NCI-H2227 (cell line): ENCODE results near the gene SPPL2B.
"Not testable (repeated sequence)": the region's sequence is repeated elsewhere in the genome, so short reads cannot be mapped to it uniquely, and the experiment has no call there.

Experiments used
- DNase-seq: peaks from one replicate; lab custom pipeline; 2025; ENCODE audit not compliant: unreplicated experiment; lab: John Stamatoyannopoulos, UW

SPPL2B gene

DNA sequence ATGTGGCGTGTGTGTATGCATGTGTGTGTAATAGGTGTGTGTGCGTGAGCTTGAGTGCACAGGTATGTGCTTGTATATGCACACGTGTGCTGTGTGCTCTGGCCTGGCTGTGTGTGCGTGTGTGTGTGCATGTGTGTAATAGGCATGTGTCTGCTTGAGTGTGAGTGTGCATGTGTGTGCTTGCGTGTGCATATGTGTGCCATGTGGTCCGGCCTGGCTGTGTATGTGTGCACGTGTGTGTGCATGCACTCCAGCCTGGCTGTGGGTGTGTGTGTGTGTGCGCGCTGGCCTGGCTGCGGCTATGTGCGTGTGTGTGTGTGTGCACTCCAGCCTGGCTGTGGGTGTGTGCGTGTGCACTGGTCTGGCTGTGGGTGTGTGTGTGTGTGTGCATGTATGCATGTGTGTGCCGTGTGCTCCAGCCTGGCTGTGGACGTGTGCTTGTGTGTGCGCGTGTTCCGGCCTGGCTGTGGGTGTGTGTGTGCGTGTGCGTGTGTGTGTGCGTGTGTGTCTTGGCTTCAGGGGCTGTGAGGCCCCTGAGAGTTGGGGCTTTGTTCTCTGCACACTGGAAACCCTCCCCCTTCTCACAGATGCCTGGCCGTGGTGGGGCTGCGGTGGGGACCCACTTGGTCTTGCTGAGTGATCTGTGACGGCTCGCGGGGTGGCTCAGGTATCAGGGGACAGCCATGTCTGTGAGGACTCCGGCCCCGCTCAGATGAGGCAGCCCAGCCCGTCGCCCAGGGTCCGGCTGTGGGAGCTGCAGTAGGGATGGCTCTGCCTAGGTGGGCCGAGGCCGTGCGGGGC is 8.2 kb downstream of the SPPL2B start:
- DNase-seq = no peak

DNA sequence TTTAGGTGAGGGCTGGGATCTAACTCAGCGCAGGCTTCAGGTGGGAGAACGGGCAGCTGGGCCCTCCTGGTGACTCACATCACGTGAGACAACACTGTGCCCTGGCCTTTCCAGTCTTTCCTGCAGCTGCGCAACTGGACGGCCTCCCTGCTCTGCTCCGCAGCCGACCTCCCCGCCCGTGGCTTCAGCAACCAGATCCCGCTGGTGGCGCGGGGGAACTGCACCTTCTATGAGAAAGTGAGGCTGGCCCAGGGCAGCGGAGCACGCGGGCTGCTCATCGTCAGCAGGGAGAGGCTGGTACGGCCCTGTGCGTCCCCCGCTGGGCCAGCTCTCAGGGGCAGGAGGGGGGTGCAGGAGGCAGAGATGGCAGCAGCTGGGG is 8.8 kb downstream of the SPPL2B start:
- DNase-seq = no peak

DNA sequence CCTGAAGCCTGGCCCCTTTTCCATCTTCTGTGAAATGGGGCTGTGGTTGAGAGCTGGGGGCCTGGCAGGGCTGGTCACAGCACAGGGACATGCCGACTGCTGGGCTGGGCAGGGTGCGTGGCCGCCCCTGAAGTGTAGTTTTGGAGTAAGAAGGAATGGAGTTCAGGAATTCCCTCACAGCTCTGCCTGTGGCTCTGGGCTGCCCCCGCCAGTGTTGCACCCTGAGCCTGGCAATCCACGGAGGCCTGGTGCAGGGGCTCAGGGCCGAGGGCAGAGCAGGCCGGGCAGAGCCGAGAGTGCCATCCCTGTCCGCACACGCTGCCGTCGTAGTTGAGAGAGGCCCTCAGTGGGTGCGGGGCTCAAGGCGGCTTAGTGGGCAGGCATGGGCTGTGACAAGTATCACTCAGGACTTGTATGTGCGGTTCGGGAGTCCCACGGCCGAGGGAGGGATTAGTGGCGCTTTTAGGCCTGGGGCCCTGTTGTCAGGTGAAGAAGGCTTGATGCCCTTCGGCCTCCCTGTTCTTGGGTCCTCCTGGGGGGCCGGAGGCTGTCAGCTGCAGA is 9.7 kb downstream of the SPPL2B start:
- no peak for DNase-seq

DNA sequence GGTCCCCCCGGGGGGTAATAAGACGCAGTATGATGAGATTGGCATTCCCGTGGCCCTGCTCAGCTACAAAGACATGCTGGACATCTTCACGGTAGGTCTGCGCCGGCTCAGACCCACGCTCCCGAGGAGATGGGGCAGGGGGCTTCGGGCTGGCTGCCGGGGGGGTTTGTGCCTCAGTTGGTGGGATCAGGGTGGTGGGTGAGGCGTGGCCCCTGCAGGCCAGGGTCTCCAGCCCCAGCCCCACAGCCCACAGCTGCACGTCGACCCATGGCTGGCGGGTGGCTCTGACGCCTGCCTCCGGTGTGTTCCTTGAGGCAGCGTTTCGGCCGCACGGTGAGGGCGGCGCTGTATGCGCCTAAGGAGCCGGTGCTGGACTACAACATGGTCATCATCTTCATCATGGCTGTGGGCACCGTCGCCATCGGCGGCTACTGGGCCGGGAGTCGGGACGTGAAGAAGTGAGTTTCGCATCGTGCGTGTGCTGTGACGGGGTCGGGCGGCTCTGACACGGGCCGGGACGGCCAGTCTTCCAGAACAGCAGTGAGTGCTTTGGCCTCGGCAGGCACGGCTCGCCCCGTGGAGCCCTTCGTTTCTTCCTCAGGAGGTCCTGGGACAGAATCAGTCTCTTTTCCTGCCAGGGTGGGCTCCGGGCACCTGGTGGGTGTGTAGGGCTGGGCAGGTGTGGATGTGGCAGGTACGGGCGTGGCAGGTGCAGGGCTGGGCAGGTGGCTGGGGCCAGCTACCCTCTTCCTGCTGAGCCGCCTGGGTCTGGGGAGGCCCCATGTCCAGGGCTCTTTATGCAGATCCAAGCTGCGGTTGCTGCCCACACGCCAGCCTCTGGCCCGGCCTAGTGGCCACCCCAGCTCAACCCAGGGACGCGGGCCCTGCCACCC is 10.5 kb downstream of the SPPL2B start:
- DNase-seq = no peak

DNA sequence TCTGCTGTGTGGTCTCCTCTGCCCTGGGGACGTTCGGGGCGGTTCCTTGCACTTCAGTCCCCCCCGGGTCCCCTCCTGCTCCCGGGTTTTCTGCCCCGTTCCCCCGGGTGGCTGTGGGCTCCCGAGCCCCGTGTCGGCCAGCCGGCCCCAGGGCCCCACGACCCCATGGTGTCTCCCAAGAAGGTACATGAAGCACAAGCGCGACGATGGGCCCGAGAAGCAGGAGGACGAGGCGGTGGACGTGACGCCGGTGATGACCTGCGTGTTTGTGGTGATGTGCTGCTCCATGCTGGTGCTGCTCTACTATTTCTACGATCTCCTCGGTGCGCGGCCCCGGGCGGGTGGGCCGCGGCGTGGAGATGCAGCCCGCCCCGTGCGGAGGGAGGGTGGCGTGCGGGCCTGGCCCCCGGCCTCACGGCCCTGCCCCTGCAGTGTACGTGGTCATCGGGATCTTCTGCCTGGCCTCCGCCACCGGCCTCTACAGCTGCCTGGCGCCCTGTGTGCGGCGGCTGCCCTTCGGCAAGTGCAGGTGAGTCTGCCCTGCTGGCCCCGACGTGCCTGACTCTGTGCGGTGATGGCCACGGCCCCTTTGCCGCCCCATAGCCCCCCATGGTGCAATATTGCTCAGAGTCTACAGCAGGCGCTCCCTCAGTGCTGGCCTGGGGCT is 11.3 kb downstream of the SPPL2B start:
- DNase-seq = no peak

DNA sequence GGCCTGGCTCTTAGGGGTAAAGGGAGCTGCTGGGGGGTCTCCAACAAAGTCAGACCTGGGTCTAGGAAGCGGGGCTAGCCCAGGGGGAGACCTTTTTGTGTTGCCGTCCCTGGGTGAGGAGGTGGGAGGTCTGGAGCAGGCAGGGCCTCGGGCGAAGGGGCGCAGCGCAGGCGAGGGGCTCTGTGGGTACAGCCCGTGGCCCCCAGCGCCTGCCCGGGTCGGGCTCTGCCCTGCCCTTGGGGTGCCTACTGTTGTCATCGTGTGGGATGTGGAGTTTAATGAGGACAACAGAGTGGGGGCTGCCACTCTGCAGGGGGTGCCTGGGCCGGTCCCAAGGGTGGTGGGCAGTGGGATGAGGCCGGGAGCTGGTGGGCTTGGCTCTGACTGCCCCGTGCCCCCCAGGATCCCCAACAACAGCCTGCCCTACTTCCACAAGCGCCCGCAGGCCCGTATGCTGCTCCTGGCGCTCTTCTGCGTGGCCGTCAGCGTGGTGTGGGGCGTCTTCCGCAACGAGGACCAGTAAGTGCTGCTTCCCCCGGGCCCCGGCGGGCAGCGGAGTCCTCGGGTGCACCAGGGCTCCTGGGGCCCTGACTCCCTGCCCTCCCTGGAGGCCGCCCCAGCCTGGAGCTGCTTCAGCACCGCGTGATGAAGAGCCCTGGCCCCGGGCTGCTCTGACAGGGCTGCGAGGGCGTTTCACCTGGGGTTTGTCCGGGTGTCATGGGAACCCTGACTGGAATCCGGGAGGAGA is 12.2 kb downstream of the SPPL2B start:
- DNase-seq = no peak

DNA sequence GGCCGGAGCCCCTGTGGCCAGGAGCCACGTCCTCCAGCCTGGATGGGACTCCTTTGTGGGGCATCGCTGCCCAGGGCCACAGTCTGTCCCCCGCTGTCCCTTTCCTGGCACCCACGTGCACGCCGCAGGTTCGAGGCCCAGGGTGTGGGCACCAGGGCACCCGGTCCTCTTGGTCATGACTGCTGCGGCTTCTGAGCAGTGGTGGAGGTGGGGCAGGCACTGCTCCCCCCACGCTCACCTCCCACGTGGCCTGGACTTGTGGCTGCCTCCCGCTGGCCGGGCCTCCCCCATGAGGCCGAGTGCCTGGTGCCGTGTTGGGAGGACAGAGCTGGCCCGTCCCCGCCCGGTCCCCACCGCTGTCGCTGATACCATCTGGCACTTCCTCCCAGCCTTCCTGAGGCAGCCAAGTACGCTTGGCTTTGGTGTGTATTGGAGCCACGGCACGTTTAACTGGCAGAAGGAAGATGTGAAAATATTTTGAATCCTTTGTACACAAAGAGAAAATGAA is 12.8 kb downstream of the SPPL2B start:
- no peak for DNase-seq

DNA sequence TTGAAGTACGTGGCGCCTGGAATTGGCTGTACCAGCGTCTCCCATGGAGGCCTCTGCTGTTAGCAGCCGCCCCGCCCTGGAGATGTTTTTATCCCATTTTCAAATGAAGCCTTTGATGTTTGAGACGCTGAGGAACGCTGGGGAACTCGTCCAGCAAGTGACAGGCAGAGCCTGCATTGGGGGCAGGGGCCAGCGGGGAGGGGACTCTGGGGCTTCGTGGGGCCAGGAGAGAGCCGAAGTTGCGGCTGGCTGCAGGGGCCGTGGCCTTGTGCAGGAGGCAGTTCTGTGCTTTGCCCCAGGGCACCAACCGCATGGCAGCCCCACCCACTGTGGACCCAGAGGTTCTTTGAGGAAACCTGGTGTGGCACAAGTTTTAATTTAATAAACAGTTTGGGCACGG is 13.5 kb downstream of the SPPL2B start:
- DNase-seq = no peak

DNA sequence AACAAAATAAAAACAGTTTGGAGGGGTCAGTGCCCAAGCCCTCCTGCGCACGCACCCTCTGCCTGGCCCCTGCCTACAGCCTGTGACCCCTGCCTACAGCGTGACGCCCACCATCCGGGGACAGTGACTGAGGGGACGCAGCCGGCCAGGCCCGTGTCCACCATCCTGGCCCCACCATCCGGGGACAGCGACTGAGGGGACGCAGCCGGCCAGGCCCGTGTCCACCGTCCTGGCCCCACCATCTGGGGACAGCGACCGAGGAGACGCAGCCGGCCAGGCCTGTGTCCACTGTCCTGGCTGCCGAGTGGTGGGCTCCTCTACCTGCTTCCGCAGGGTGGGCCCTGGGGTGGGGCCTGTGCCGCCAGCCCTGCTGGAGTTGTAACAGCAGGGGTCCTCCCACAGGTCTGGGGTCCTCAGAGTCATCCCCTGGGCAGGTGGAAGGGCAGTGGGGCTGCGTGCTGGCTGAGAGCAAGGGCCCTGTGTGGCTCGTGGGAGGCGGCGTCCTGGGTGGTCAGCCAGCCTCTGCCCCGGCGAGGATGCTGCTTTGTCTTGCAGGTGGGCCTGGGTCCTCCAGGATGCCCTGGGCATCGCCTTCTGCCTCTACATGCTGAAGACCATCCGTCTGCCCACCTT is 14.3 kb downstream of the SPPL2B start:
- no peak for DNase-seq

DNA sequence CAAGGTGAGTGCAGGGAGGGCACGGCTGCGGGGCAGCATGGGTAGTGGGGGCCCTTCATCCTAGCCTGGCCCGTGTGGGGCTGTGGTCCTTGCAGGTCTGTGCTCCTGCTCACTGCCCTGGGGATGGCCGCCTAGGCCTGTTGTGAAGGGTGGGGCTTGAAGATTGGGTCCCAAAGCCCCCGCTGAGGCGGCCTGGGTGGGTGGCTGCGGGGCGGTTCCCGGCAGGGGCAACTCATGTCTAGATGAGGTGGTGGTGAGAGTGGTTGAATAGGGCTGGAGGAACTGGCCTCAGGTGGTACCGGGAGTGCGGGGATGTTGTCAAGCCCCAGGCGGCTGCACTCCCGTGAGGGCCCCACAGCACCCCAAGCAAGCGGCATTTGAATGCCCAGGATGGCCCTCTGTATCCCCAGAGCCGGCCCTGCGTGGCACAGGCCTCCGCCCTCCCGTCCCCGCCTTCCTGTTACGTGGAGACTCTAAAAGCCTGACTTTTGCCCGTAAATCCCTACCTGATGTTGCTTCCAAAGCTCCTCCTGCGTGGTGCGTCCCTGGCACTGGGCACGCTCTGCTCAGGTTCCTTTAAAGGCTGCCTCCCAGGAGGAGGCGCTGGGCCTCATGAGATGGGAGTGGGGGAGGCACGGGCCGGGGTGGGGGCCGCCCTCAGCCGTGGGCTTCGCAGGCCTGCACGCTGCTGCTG is 15.0 kb downstream of the SPPL2B start:
- DNase-seq = no peak

DNA sequence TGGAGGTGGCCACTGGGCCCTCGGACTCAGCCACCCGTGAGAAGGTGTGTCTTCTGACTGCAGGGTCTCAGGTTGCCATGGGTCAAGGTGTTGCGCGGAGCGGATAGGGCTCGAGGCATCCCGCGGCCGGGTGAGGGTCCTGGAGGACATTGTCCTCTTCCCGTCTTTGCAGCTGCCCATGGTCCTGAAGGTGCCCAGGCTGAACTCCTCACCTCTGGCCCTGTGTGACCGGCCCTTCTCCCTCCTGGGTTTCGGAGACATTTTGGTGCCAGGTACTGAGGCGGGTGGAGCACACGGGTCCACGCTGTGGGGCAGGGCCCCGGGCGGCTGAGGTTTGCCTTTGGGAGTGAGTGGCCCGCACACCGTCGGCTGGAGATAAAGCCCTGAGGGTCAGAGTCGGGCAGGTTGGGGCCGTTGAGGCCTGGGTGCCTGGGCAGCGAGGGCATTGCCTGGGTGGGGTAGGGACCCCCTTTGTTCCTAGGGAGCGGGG is 15.9 kb downstream of the SPPL2B start:
- DNase-seq = no peak

DNA sequence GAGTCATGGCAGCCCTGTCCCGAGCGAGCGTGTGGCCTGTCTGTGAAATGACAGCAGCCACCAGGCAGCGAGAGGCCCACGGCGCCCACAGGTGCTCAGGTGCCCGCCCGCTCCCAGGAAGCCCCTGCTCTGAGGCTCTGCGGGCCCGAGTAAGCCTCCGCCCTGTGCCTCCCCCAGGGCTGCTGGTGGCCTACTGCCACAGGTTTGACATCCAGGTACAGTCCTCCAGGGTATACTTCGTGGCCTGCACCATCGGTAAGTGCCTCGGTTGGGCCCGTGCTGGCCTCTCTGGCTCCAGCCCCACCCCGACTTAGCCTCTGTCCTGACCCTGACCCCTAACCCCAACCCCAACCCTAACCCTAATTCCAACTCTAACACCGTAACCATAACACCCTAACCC is 16.6 kb downstream of the SPPL2B start:
- no peak for DNase-seq

DNA sequence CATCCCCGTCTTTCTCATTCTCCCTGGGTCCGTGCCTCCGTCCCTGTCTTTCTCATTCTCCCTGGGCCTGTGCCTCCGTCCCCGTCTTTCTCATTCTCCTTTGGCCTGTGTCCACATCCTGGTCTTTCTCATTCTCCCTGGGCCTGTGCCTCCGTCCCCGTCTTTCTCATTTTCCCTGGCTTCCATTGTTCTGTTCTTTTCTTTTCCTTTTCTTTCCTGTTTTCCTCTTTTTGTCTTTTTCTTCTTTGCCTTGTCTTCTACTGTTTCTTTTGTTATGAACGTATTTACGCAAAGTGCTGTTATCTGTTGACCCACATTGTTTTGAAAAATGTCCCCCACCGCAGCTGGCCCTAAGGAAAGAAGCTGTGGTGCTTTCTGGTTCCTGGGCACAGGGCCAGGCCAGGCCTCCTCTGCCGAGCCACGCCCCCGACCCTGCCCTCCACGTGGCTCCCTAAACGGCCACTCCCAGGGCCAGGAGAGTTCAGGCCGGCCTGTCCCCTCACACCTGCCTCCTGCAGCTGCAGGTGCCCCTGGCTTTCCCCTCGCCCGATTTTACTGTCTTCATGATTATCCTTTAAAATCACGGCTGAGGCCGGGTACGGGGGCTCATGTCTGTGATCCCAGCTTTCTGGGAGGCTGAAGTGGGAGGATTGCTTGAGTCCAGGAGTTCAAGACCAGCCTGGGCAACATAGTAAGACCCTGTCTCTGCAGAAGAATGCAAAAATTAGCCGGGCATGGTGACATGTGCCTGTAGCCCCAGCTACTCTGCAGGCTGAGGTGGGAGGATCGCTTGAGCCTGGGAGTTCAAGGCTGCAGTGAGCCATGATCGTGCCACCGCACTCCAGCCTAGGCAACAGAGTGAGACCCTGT is 17.5 kb downstream of the SPPL2B start:
- DNase-seq = no peak

DNA sequence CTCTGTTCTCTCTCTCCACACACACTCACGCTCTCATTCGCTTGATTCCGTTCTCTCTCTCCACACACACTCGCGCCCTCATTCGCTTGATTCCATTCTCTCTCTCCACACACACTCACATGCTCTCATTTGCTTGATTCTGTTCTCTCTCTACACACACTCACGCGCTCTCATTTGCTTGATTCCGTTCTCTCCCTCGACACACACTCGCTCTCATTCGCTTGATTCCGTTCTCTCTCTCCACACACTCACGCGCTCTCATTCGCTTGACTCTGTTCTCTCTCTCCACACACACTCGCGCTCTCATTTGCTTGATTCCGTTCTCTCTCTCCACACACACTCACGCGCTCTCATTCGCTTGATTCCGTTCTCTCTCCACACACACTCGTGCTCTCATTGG is 21.3 kb downstream of the SPPL2B start:
- DNase-seq = not testable (repeated sequence)

DNA sequence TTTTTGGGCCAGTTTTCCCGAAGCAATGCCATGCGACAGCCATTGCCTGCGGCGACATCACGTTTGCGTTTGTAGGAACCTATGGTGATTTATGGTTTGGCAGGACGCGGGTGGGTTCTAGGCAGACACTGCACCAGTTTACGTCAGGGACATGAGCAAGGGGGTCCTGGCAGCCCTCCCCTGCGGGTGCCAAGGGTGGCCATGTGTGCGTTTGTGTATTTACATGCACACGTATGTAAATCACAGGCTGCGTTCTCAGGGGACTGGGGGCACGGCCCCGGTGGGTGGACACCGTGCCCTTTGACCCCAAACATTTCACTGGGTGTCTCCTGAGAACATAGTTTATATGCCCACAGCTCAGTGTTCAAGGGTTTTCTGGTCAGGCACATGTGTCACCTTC is 22.2 kb downstream of the SPPL2B start:
- DNase-seq = no peak

DNA sequence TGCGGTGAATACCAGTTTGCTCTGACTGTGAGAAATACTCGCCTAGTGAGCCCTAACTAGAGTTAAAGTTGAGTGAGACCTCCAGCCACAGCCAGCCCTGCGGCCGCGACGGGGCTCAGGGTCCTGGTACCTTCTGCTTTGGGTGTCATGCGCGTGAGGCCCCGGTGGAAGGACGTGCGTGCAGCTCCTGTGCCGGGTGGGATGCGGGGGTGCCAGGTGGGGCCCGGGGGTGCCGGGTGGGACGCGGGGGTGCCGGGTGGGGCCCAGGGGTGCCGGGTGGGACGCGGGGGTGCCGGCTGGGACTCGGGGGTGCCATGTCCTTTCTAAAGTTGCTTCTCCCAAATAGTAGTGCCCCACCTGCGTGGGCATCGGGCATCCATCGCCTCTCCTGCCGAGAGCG is 23.1 kb downstream of the SPPL2B start:
- no peak for DNase-seq

DNA sequence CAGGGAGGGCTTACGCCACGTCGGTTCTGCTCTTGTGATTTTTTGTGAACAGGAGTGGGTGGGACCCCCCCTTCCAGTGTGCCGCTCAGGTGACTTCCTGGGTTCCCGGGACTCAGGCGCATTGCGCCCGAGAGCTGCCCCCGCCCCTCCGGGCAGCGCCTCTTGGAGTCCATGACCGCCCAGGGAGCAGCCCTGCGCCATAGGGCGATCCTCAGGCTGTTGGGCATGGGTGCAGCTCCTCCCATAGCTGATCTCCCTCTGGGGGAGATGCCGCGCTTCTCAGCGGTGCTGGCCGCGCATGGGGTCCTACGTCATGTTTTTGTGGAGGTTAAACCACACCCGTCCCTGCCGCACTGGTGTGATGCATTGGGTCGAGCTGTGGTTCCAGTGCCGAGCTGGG is 23.6 kb downstream of the SPPL2B start:
- DNase-seq = no peak

DNA sequence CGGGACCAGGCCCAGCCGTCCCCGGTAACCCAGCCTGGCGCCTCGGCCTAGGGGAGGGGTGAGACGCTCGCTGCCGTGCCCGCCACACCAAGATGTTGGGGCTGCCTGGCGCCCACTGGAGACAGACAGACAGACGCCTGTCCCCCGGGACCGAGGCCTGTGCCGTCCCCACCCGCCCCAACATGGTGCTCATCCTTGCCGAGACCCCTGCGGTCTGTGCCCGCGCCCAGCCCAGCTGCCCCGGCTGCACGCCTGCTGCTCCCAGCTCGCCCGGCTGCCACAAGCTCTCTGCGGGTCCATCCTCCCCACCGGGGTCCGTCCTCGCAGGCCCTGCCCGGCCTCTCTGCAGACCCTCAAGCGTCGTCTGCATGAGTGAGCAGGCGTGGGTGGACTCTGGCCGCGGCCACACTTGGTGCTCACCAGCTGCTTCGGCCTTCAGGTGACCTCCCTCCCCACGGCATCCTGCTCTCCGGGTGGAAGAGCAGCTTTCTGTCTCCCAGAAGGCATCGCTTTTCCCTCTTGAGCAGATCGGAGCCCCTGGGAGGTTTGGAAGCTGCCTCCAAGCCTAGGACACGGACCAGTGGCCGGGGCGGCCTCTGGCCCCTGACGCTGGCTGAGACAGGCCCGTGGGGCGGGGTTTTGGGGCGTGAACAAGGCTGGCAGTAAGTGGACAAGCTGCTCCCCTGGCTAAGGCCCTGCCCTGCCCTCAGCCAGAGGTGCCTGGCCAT is 24.8 kb downstream of the SPPL2B start:
- no peak for DNase-seq
